Brain pericyte (primary cell): ENCODE data around the gene TMIGD1.

ENCODE experiments used
- DNase-seq: peaks from one replicate; pipeline ENCODE4 v3.0.0-alpha.2; 2012; ENCODE audit warnings: low read depth, low spot score

The TMIGD1 gene

GRCh38 chr17:30333503-30334360 lies at the start of gene TMIGD1:
TMIGD1 (minus strand) TSS chr17:30334057; CDS start chr17:30332133, 1,924 bp downstream.
- no peak for DNase-seq

- no peak for DNase-seq
These were observed 48.5 kb upstream of the TMIGD1 start for GRCh38 chr17:30382345-30382744.

- DNase-seq, result no peak
These were observed 47.4 kb upstream of the TMIGD1 start for GRCh38 chr17:30381340-30381659.

GRCh38 chr17:30380643-30381339 lies 46.9 kb upstream of the TMIGD1 start:
- no peak for DNase-seq

GRCh38 chr17:30379903-30380381 lies 46.1 kb upstream of the TMIGD1 start:
- DNase-seq, result no peak

GRCh38 chr17:30379303-30379902 lies 45.5 kb upstream of the TMIGD1 start:
- DNase-seq, result no peak

- peak; percentile 84 for DNase-seq
These were observed 45.0 kb upstream of the TMIGD1 start, which contains the start of gene CPD for GRCh38 chr17:30378825-30379302. CPD (plus strand) TSS chr17:30378927; CDS start chr17:30378981, 54 bp downstream.

- no peak for DNase-seq
These were observed 44.5 kb upstream of the TMIGD1 start for GRCh38 chr17:30378241-30378824.

- no peak for DNase-seq
These were observed 43.9 kb upstream of the TMIGD1 start for GRCh38 chr17:30377574-30378240.

GRCh38 chr17:30376621-30377452 lies 43.0 kb upstream of the TMIGD1 start:
- peak; percentile 92 for DNase-seq

- no peak for DNase-seq
These were observed 41.8 kb upstream of the TMIGD1 start for GRCh38 chr17:30375661-30376060.

- no peak for DNase-seq
These were observed 38.9 kb upstream of the TMIGD1 start for GRCh38 chr17:30372755-30373154.

- no peak for DNase-seq
These were observed 36.1 kb upstream of the TMIGD1 start for GRCh38 chr17:30369995-30370394.

GRCh38 chr17:30368912-30369720 lies 35.3 kb upstream of the TMIGD1 start:
- no peak for DNase-seq

GRCh38 chr17:30366536-30366935 lies 32.7 kb upstream of the TMIGD1 start:
- DNase-seq, result no peak

- no peak for DNase-seq
These were observed 29.9 kb upstream of the TMIGD1 start for GRCh38 chr17:30363715-30364202.

GRCh38 chr17:30361766-30362279 lies 28.0 kb upstream of the TMIGD1 start:
- no peak for DNase-seq

GRCh38 chr17:30360086-30360808 lies 26.4 kb upstream of the TMIGD1 start:
- DNase-seq, result no peak
